GM12874 (cell line): ENCODE measurements around the gene FYN.

Source experiments
- CTCF ChIP-seq: IDR thresholded peaks from 2 replicates; pipeline ENCODE4 v1.5.1; 2011; ENCODE audit warnings: low read depth, mild to moderate bottlenecking, control low read depth, low read length, moderate library complexity; ENCODE audit not compliant: insufficient read depth

Gene FYN

GRCh38 chr6:111663692-111664564 is 209.3 kb downstream of the FYN start:
- no peak for TF ChIP-seq CTCF

GRCh38 chr6:111662794-111663593 is 210.3 kb downstream of the FYN start:
- no peak for TF ChIP-seq CTCF

GRCh38 chr6:111662072-111662793 is 211.0 kb downstream of the FYN start:
- no peak for TF ChIP-seq CTCF

GRCh38 chr6:111661541-111662061 is 211.7 kb downstream of the FYN start:
- TF ChIP-seq CTCF: no peak

- TF ChIP-seq CTCF: no peak
Observed at GRCh38 chr6:111660531-111660930, 212.7 kb downstream of the FYN start.

GRCh38 chr6:111658462-111659154 is 214.6 kb downstream of the FYN start:
- no peak for TF ChIP-seq CTCF
